Aorta (tissue), 5 donors: ENCODE results near the gene TMEM273. TPM values are rescaled to one million over a fixed set of nuclear protein-coding genes. Genes with fewer than 3 reads are reported as not detected.

Source experiments
- ATAC-seq: fragments of 200-7000 bp; cut with Tn5 transposase; one replicate; pipeline ENCODE4 v1.9.1; 2022; ENCODE audit warnings: moderate library complexity; ENCODE audit not compliant: low FRiP score
- DNase-seq, 2 donors: peaks; one replicate each; pipeline ENCODE4 v3.0.0-alpha.2; 2020
- H3K27ac ChIP-seq, 2 donors: one replicate each; pipeline ENCODE4 v1.5.1; 2013; ENCODE audit warnings: low read length in 2 of 2, mild to moderate bottlenecking in 2 of 2, moderate library complexity in 2 of 2, control low read depth in 1 of 2, inconsistent platforms in 1 of 2, low read depth in 1 of 2
- H3K27me3 ChIP-seq, 2 donors: one replicate each; pipeline ENCODE4 v1.6.1; 2013; ENCODE audit warnings: control low read depth in 1 of 2, low read length in 1 of 2, mild to moderate bottlenecking in 1 of 2, moderate library complexity in 1 of 2; ENCODE audit not compliant: insufficient read depth in 2 of 2, control insufficient read depth in 1 of 2
- H3K36me3 ChIP-seq, 2 donors: one replicate each; pipeline ENCODE4 v1.6.1; 2013; ENCODE audit warnings: control low read depth in 1 of 2, low read length in 1 of 2, mild to moderate bottlenecking in 1 of 2; ENCODE audit not compliant: insufficient read depth in 2 of 2, control insufficient read depth in 1 of 2
- H3K4me1 ChIP-seq, 2 donors: one replicate each; pipeline ENCODE4 v1.6.1; 2013; ENCODE audit warnings: low read length in 2 of 2, control low read depth in 1 of 2, mild to moderate bottlenecking in 1 of 2, moderate library complexity in 1 of 2; ENCODE audit not compliant: insufficient read depth in 2 of 2, control insufficient read depth in 1 of 2
- H3K4me3 ChIP-seq, 2 donors: one replicate each; pipeline ENCODE4 v1.5.1; 2013; ENCODE audit warnings: low read length in 2 of 2, control low read depth in 1 of 2, mild to moderate bottlenecking in 1 of 2
- H3K9me3 ChIP-seq: one replicate; pipeline ENCODE4 v1.6.1; 2013; ENCODE audit warnings: mild to moderate bottlenecking, low read length; ENCODE audit not compliant: control insufficient read depth
- WGBS, 2 donors: extraction: QIAGEN DNeasy Blood & Tissue Kit; methylation state at CpG; one replicate each; pipeline ENCODE4 v1.1.7; 2013; 5-methylcytosine and 5-hydroxymethylcytosine counted together
- intact Hi-C, 2 donors: fragments of 100-400 bp; cut with DNase I; formaldehyde crosslinking; loops; one replicate each; pipeline versions ENCODE4 v1.14.2 to v1.15.0; 2022
- polyA plus RNA-seq, 2 donors: library from polyadenylated mRNA; stranded (reverse); fragments of 200-250 nt; gene quantifications; one replicate each; pipeline ENCODE4 v1.2.3, GENCODE V29; 2013
- total RNA-seq, 2 donors: library from RNA; stranded (reverse); fragmentation: NEBNext Ultra II Directional; extraction: Animal tissue kit (Norgen Biotek cat#: 25700); gene quantifications; one replicate each; pipeline ENCODE4 v1.2.1, GENCODE V29; 2021
- donor health status: healthy with polysubstance abuse.
- donor health status: Bipolar disorder and iron deficiency.
- donor health status: DM: no; HTN: no; CAD: no.
- donor health status: DM: no; HTN: no; CAD: no.
- donor health status: DM: yes; HTN: yes; CAD: no.

TMEM273 gene
- total and polyA plus RNA-seq, 4 donors, result 3.1 to 44.7 (median 13.9) TPM

- H3K36me3 ChIP-seq, result no peaks in the 10 kb centered on the region
- 34 to 44% methylated on average over 8 of the region's 8 CpGs for WGBS, 2 donors
- no peak overlapping the region for H3K4me3 ChIP-seq
- H3K27me3 ChIP-seq, result no peaks in the 10 kb centered on the region
- DNase-seq (no peak), ATAC-seq (peak; percentile 73)
- no peaks in the 10 kb centered on the region for H3K9me3 ChIP-seq
- intact Hi-C loops, result no loop called here
- H3K27ac ChIP-seq, result peak overlapping the region in 1 of 2 donors; percentile 44
- no peaks in the 10 kb centered on the region for H3K4me1 ChIP-seq
These were observed 49.0 kb downstream of the TMEM273 start for GRCh38 chr10:49139028-49139845.

GRCh38 chr10:49138361-49138891, 49.8 kb downstream of the TMEM273 start:
- H3K36me3 ChIP-seq, result no peaks in the 10 kb centered on the region
- H3K27me3 ChIP-seq, result no peaks in the 10 kb centered on the region
- WGBS, 2 donors, result 36 to 49% methylated on average over 7 of the region's 7 CpGs
- peak; percentile 72 for ATAC-seq
- intact Hi-C loops, result no loop called here
- no peak overlapping the region for H3K4me3 ChIP-seq
- peak in 1 of 2 donors; percentile 65 for DNase-seq
- H3K9me3 ChIP-seq, result no peaks in the 10 kb centered on the region
- H3K27ac ChIP-seq, result peak overlapping the region in 1 of 2 donors; percentile 44
- H3K4me1 ChIP-seq, result no peaks in the 10 kb centered on the region

GRCh38 chr10:49136525-49136924, 51.7 kb downstream of the TMEM273 start:
- DNase-seq (no peak), ATAC-seq (no peak)
- intact Hi-C loops, result no loop called here
- H3K4me1 ChIP-seq, result no peaks in the 10 kb centered on the region
- 8 to 10% methylated on average over 1 of the region's 1 CpG for WGBS, 2 donors
- no peaks in the 10 kb centered on the region for H3K9me3 ChIP-seq
- no peak overlapping the region for H3K4me3 ChIP-seq
- H3K36me3 ChIP-seq, result no peaks in the 10 kb centered on the region
- no peak overlapping the region for H3K27ac ChIP-seq
- no peaks in the 10 kb centered on the region for H3K27me3 ChIP-seq

- Histone ChIP-seq H3K4me3 (no peak overlapping the region), H3K4me1 (no peaks in the 10 kb centered on the region), H3K36me3 (no peaks in the 10 kb centered on the region), H3K9me3 (no peaks in the 10 kb centered on the region), H3K27ac (no peak overlapping the region), H3K27me3 (no peaks in the 10 kb centered on the region)
- intact Hi-C loops, result no loop called here
- WGBS, 2 donors, result 29 to 32% methylated on average over 9 of the region's 9 CpGs
- ATAC-seq, result peak; percentile 60
- DNase-seq, result no peak
These were observed 52.4 kb downstream of the TMEM273 start for GRCh38 chr10:49135575-49136313.

- Histone ChIP-seq H3K4me3 (no peak overlapping the region), H3K27ac (no peak overlapping the region), H3K9me3 (no peaks in the 10 kb centered on the region), H3K36me3 (no peaks in the 10 kb centered on the region), H3K27me3 (no peaks in the 10 kb centered on the region), H3K4me1 (no peaks in the 10 kb centered on the region)
- ATAC-seq (no peak), DNase-seq (no peak)
- intact Hi-C loops, result no loop called here
- 83 to 86% methylated on average over 3 of the region's 3 CpGs for WGBS, 2 donors
These were observed 53.9 kb downstream of the TMEM273 start for GRCh38 chr10:49134327-49134726.

GRCh38 chr10:49133706-49134248, 54.4 kb downstream of the TMEM273 start, which contains the start of gene FAM170B:
Gene FAM170B (minus strand): TSS chr10:49134021. CDS start chr10:49133918, 103 bp downstream.
- DNase-seq (no peak), ATAC-seq (no peak)
- no peak within 1 kb of the TSS for H3K27ac ChIP-seq
- no peaks in the 10 kb centered on the region for H3K36me3 ChIP-seq
- H3K4me3 ChIP-seq, result no peak within 1 kb of the TSS
- no peaks in the 10 kb centered on the region for H3K27me3 ChIP-seq
- WGBS, 2 donors, result 46 to 48% methylated on average over 5 of the region's 5 CpGs
- no peaks in the 10 kb centered on the region for H3K4me1 ChIP-seq
- H3K9me3 ChIP-seq, result no peaks in the 10 kb centered on the region
- intact Hi-C loops, result no loop called here

- H3K27me3 ChIP-seq, result no peaks in the 10 kb centered on the region
- ATAC-seq, result no peak
- no peak overlapping the region for H3K27ac ChIP-seq
- H3K4me1 ChIP-seq, result no peaks in the 10 kb centered on the region
- no peaks in the 10 kb centered on the region for H3K9me3 ChIP-seq
- no peak for DNase-seq
- no peak overlapping the region for H3K4me3 ChIP-seq
- intact Hi-C loops, result no loop called here
- WGBS, 2 donors, result 95 to 100% methylated on average over 2 of the region's 2 CpGs
- no peaks in the 10 kb centered on the region for H3K36me3 ChIP-seq
These were observed 55.8 kb downstream of the TMEM273 start for GRCh38 chr10:49132362-49132737.

GRCh38 chr10:49131507-49132361, 56.5 kb downstream of the TMEM273 start:
- H3K4me1 ChIP-seq, result no peaks in the 10 kb centered on the region
- 93 to 94% methylated on average over 37 of the region's 37 CpGs for WGBS, 2 donors
- H3K9me3 ChIP-seq, result no peaks in the 10 kb centered on the region
- no peak overlapping the region for H3K4me3 ChIP-seq
- DNase-seq (no peak), ATAC-seq (no peak)
- no peaks in the 10 kb centered on the region for H3K36me3 ChIP-seq
- H3K27ac ChIP-seq, result no peak overlapping the region
- H3K27me3 ChIP-seq, result no peaks in the 10 kb centered on the region
- intact Hi-C loops, result no loop called here
